GM19099 (cell line): ENCODE data around the gene EIF1AD.

Experiments used
- POLR2A ChIP-seq: IDR thresholded peaks from 3 replicates; pipeline ENCODE4 v1.6.1; 2011; ENCODE audit warnings: low read depth; ENCODE audit not compliant: insufficient read length; ENCODE audit errors: extremely low read depth

EIF1AD gene

DNA sequence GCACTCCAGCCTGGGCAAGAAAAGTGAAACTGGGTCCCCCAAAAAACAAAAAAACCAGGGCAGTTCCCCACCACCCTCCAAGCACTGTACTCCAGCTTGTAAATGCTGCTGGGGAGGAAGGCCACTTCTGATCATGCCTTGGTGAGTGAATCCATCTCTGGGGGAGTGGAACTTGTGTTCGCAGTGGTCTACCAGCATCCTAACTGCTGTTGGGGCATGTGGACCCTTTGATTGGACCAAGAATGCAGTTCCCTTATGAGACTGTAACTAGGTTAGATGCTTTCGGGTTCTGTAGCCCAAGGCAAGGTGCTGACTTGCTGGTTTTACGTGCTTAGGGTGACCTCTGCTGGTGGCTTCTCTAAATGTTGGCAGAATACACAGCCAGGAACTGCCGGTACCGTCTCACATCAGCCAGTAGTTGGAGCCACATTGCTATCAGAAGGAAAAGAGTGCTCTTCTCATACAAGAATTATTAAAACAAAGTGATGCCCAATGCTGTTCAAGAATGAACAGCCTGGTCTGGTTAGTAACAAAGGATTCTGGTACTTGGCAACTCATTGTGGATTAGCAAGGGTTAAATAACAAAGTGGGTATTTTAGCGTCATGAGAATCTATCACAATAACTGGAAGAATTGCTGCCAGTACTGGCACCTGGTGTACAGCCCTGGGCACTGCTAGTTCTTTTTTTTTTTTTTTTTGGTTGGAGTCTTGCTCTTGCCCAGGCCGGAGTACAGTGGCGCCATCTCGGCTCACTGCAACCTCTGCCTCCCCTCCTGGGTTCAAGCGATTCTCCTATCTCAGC, 13.0 kb downstream of the EIF1AD start:
- no peak for TF ChIP-seq POLR2A

DNA sequence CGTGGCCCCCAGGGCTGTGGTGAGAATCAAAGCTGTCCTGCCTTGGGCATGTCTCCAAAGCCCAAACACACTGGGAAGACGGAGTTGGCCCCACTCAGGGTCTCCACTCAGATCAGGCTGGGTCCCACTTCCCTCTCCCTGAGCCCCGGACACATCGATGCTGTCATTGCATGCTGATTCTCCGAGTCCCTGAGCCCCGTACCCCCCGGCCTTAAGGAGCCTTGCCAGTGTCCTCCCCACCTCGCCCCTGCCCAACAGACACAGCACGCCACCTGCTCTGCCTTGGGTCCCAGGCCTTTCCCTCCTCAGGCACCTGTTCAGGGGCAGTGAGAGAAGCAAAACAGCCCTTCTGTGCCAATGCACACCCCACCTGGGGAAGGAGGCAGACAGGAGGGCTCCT, 14.6 kb downstream of the EIF1AD start:
- no peak for TF ChIP-seq POLR2A

DNA sequence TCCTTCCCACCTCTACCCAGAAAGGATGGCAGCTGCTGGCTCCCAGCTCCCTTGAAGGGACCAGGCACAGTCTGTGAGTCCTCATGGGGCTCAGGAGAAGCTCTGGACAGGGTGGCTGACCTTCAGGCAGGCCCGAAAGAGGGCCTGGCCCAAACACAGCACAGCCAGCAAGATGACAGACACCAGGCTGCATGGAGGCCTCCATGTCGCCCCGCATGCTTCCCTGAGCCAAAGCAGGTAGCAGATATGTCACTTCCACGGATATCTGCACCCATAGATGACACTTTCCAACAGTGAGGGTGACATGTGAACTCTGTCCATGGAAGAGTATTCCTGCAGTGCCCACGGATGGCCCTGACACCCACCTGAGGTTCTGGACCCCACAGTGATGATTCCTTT, 18.4 kb downstream of the EIF1AD start:
- no peak for TF ChIP-seq POLR2A

DNA sequence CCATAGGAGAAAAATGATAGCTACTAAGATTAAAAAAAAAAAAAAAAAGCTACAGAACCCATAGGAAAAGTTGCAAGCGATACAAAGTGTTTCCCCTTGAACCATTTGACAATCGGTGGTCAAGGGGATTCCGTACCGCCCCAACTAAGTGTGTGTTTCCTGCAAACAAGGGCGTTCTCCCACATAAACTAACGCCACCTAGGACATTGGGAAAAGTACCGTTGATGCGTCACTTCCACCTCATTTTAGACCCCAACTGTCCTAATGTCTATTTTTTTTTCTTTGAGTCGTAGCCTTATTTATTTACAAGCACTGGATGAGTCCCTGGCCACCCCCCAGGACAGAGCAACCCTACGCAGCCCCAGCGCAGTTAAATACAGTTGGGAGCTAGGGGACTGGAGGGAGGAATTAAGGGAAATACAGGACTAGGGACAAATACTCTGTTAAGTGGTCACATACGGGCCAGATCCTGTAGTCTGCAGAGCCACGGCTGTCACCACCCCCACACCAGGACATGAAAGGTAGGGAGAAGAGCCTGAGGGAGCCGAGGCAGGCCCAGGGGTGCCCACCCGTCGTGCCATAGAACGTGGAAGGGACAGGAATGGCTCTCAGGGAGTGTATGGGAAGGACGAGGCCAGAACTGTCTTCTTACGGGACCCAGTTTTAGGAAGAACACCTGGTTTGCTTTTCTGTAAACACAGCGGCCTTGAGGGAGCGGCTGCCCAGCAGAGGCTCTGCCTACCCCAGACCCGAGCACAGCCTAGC, 19.0 kb downstream of the EIF1AD start:
- TF ChIP-seq POLR2A: no peak

DNA sequence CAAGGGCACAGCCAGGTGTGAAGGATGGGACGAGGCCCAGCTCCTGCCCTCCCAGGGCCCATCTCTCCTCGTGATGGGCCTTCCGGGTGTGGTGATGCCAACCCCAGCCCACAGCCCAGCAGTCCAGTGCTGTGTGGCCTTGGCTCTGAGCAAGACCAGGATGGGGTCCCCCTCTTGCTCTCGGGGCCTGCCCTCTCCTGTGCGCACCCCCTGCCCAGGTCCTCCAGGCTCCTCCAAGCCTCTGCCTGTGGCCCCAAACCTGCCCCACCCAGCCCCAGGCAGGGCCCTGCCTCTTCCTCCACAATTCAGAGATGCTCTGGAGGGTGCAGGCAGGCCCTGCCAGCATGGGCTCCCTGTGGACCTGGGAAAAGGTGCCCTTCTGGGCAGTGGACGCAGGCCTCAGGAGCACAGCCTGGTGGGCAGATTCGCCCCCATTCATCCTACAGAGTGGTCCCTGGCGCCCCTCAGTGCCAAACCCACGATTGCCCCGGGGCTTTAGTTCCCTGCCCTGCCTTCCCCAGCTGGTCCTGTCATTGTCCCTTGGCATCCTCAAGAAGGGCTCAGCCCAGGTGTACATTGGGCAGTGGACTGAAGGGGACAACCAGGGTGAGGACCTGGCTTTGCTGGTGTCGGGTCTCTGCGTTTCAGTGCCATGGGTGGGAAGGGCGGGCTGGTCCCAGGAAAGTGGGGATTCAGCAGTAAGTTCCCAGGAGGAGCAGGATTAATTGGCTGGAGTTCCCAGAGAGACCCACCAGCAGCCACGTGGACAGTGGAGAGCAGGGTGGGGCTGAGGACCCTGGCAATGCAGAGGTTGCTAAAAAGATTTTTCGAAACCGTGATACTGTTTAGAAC, 19.8 kb downstream of the EIF1AD start:
- no peak for TF ChIP-seq POLR2A

DNA sequence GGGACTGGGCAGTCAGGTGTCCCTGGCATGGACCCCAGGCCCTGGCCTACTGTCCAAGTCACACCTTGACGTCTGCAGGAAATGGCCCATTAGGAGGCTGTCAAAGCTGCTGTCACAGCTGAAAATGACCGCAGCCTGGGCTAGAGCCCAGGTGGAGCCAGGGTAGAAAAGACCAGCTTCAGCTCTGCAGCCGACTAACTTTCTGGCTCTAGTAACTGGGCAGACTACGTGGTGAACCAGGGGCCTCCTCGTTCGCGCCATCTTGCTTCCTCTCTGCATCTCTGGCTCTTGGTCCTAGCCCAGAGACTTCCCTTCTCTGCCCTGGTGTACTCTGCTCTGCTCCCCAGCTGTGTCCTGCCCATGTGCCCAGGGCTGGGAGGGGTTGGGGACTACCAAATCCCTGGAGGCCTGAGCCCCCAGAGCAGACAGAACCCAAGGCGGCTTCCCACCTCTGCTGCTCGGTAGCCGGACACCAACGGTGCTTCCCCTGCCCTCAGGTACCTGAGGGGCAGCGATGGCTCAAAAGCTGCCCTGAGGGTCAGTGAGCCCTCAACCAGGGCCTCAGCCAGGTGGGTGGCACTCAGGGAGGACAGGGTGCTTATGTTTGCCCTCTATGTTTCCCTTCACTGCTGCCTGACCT, 20.7 kb downstream of the EIF1AD start:
- no peak for TF ChIP-seq POLR2A

DNA sequence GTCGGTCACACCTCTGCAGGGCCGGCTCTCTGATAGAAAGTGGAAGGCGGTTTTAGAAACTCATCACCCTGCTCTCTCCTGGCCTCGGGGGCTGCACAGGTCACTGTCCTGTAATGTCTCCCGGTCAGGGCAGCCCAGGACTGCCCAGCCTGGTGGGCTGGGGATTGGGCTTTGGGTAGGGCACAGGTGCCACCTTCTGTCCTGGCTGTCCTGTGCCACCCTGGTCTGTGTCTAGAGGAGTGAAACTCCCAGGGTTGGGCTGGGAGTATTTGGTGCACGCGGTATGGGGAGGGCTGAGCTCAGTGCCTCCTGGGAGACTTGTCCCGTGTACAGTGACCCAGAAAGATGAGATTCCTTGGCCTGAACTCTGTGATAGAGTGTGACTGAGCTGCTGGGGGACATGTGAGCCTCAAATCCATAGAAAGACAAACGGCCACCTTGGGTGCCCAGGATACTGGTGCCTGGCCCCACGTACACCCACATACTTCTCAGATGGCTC, 22.6 kb downstream of the EIF1AD start:
- TF ChIP-seq POLR2A: no peak

- TF ChIP-seq POLR2A: no peak
These were observed 23.3 kb downstream of the EIF1AD start for GRCh38 chr11:65978391-65979238.

DNA sequence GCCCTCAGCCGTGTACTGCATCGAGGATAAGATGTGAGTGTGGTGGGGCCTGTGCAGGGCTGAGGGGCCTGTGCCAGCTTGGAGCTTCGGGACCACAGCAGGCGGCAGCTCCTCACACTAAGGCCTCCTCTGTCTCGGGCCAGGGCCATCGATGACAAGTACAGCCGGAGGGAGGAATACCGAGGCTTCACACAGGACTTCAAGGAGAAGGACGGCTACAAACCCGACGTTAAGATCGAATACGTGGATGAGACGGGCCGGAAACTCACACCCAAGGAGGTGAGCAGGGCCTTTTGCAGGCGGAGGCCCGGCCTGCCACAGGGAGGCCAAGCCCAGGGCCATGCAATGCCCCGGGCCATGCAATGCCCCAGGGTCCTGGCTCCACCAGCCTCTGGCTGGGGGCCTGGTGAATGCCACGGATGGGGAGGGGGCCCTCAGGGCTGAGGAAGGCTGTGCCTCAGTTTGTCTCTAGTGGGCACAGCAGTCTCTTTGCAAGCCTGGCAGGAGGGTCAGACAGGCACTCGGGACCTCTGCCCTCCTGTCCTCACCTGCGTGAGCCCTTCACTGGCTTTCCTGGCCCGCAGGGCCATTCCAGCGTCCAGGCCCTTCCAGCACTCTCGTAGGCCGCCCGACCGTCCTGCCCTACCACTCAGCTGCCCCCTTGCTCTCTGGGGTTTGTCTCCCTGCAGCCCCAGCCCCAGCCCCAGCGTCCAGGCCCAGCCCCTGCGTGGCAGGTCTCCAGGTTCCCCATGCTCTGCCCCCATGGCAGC, 24.2 kb downstream of the EIF1AD start:
- TF ChIP-seq POLR2A: no peak

DNA sequence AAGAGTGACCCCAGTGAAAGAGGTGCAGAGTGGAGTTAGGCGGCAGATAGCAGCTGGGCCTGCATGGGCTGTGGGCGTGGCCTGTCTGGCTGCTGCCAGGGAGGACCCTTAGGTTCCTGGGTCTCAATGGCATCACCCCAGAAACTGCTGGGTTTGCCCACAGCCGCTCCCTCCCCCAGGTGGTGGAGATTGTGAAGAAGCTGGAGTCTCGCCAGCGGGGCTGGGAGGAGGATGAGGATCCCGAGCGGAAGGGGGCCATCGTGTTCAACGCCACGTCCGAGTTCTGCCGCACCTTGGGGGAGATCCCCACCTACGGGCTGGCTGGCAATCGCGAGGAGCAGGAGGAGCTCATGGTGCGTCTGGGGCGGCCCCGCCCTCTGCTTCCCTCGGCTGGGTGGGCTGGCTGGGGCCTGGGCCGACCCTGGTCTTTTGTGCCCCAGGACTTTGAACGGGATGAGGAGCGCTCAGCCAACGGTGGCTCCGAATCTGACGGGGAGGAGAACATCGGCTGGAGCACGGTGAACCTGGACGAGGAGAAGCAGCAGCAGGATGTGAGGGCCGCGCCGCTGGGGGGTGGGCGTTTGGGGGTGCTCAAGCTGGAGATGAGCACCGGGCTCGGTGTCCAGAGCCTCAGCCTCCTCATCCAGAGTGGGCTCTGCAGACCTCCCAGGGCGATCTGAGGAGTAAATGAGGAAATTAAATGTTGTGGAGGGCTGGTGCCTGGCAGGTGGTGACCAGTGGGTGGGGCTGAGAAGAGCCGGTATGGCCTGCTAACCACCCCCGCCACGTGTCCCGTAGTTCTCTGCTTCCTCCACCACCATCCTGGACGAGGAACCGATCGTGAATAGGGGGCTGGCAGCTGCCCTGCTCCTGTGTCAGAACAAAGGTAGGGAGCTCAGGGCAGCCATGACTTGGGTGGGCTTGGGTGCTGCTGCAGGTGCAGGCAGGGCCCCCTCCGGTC, 25.5 kb downstream of the EIF1AD start:
- no peak for TF ChIP-seq POLR2A

- TF ChIP-seq POLR2A: no peak
These were observed 26.2 kb downstream of the EIF1AD start for GRCh38 chr11:65975771-65976170.
